H1 (cell line): ENCODE data around the gene BRPF3. TPM values are rescaled to one million over a fixed set of nuclear protein-coding genes. Genes with fewer than 3 reads are reported as not detected.

Experiments
- CTCF ChIA-PET: fragments of 300-600 bp; sonication (Branson Sonifier 250); formaldehyde crosslinking; loops from one replicate; lab custom pipeline; 2021; ENCODE audit not compliant: partially characterized antibody; lab: Charles Lee
- POLR2A ChIA-PET: fragments of 300-600 bp; sonication (Branson Sonifier 250); formaldehyde crosslinking; loops from one replicate; lab custom pipeline; 2021; ENCODE audit warnings: inconsistent platforms; ENCODE audit not compliant: partially characterized antibody; lab: Charles Lee
- DNase-seq, 2 experiments: peaks; one replicate each; pipeline versions ENCODE4 v3.0.0 to v3.0.0-alpha.2; 2010 to 2022; ENCODE audit warnings: low spot score in 2 of 2, low read depth in 1 of 2, mixed read lengths in 1 of 2
- FAIRE-seq: peaks from 2 replicates; lab custom pipeline; 2011; peaks lifted over from hg19 to GRCh38; lab: Jason Lieb, UNC
- H2AFZ ChIP-seq: 2 replicates; pipeline ENCODE4 v1.8.1; 2012; ENCODE audit warnings: low read length, inconsistent platforms
- H2AK5ac ChIP-seq: 2 replicates; pipeline ENCODE4 v1.6.1; 2013; ENCODE audit warnings: low read depth, low read length
- H2BK120ac ChIP-seq: replicated peaks from 2 replicates; pipeline ENCODE3; 2013; ENCODE audit warnings: low read depth, low read length, inconsistent platforms
- H2BK12ac ChIP-seq: 2 replicates; pipeline ENCODE4 v1.6.1; 2013; ENCODE audit warnings: low read depth, low read length
- H2BK15ac ChIP-seq: 2 replicates; pipeline ENCODE4 v1.6.1; 2013; ENCODE audit warnings: low read length
- H2BK20ac ChIP-seq: 2 replicates; pipeline ENCODE4 v1.6.1; 2013; ENCODE audit warnings: low read length
- H2BK5ac ChIP-seq: 2 replicates; pipeline ENCODE4 v1.6.1; 2013; ENCODE audit warnings: low read depth, low read length
- H3K14ac ChIP-seq: 2 replicates; pipeline ENCODE4 v1.6.1; 2013; ENCODE audit warnings: inconsistent platforms; ENCODE audit not compliant: insufficient read length
- H3K18ac ChIP-seq: 2 replicates; pipeline ENCODE4 v1.6.1; 2013; ENCODE audit warnings: low read length; ENCODE audit errors: extremely low read depth
- H3K23ac ChIP-seq: 2 replicates; pipeline ENCODE4 v1.6.1; 2013; ENCODE audit warnings: inconsistent platforms; ENCODE audit not compliant: insufficient read length
- H3K23me2 ChIP-seq: 2 replicates; pipeline ENCODE4 v1.6.1; 2013; ENCODE audit warnings: low read depth, low read length
- H3K27ac ChIP-seq: 2 replicates; pipeline ENCODE4 v1.6.1; 2011; ENCODE audit warnings: low read depth, low read length, inconsistent platforms
- H3K27me3 ChIP-seq, 4 experiments: replicated peaks in 1 of 4; 1 replicate in 1 of 4; 2 replicates in 3 of 4; pipeline versions ENCODE4 v1.6.1 to v1.8.1; 2011 to 2013; ENCODE audit warnings: low read length in 3 of 4, mild to moderate bottlenecking in 3 of 4, inconsistent platforms in 2 of 4, mixed read lengths in 2 of 4, moderate library complexity in 1 of 4; ENCODE audit not compliant: control insufficient read depth in 3 of 4, insufficient read depth in 3 of 4; ENCODE audit errors: extremely low read depth in 1 of 4
- H3K36me3 ChIP-seq, 4 experiments: 2 replicates each; pipeline versions ENCODE4 v1.6.1 to v1.8.1; 2011 to 2013; ENCODE audit warnings: mild to moderate bottlenecking in 4 of 4, low read length in 3 of 4, moderate library complexity in 2 of 4, control low read depth in 1 of 4, inconsistent platforms in 1 of 4; ENCODE audit not compliant: insufficient read depth in 4 of 4, control insufficient read depth in 2 of 4
- H3K4ac ChIP-seq: replicated peaks from 2 replicates; pipeline ENCODE3; 2013; ENCODE audit warnings: low read length, low read depth, mixed read lengths, inconsistent platforms; ENCODE audit not compliant: insufficient read length
- H3K4me1 ChIP-seq, 4 experiments: replicated peaks in 1 of 4; 1 replicate in 1 of 4; 2 replicates in 3 of 4; pipeline versions ENCODE4 v1.6.1 to v1.8.1; 2011 to 2013; ENCODE audit warnings: low read length in 3 of 4, inconsistent platforms in 2 of 4, mixed read lengths in 1 of 4; ENCODE audit not compliant: insufficient read depth in 4 of 4, control insufficient read depth in 3 of 4
- H3K4me2 ChIP-seq, 2 experiments: 2 replicates each; pipeline versions ENCODE4 v1.6.1 to v1.8.1; 2011 to 2013; ENCODE audit warnings: low read depth in 2 of 2, low read length in 2 of 2, control low read depth in 1 of 2, inconsistent platforms in 1 of 2, mild to moderate bottlenecking in 1 of 2; ENCODE audit not compliant: insufficient read depth in 1 of 2
- H3K4me3 ChIP-seq, 4 experiments: fragments of 200-600, 300-600 bp in 1 of 4; sonication (generic), shearing (Covaris generic), sonication (Bioruptor Twin) in 1 of 4; 2 replicates each; pipeline versions ENCODE4 v1.5.1 to v1.8.1; 2011 to 2016; ENCODE audit warnings: low read length in 4 of 4, low read depth in 3 of 4, control low read depth in 2 of 4, inconsistent platforms in 2 of 4, mild to moderate bottlenecking in 2 of 4, mixed read lengths in 1 of 4, moderate library complexity in 1 of 4; ENCODE audit not compliant: insufficient read depth in 2 of 4; ENCODE audit errors: extremely low read depth in 1 of 4
- H3K56ac ChIP-seq: replicated peaks from 2 replicates; pipeline ENCODE3; 2013; ENCODE audit warnings: low read depth, mild to moderate bottlenecking, mixed read lengths, low read length, inconsistent platforms; ENCODE audit not compliant: insufficient read length
- H3K79me1 ChIP-seq: 2 replicates; pipeline ENCODE4 v1.6.1; 2013; ENCODE audit warnings: low read depth, low read length, control low read depth
- H3K79me2 ChIP-seq, 2 experiments: 2 replicates each; pipeline versions ENCODE4 v1.6.1 to v1.8.1; 2012 to 2013; ENCODE audit warnings: low read length in 2 of 2, mild to moderate bottlenecking in 2 of 2, inconsistent platforms in 1 of 2; ENCODE audit not compliant: insufficient read depth in 2 of 2, control insufficient read depth in 1 of 2
- H3K9ac ChIP-seq, 4 experiments: replicated peaks in 1 of 4; 1 replicate in 1 of 4; 2 replicates in 3 of 4; pipeline versions ENCODE4 v1.6.1 to v1.8.1; 2011 to 2013; ENCODE audit warnings: low read depth in 3 of 4, low read length in 3 of 4, control low read depth in 2 of 4, mild to moderate bottlenecking in 2 of 4, moderate library complexity in 2 of 4, inconsistent platforms in 1 of 4; ENCODE audit errors: extremely low read depth in 1 of 4
- H3K9me3 ChIP-seq, 2 experiments: 2 replicates each; pipeline versions ENCODE4 v1.6.1 to v1.8.1; 2012 to 2013; ENCODE audit warnings: mild to moderate bottlenecking in 2 of 2, moderate library complexity in 2 of 2, control low read depth in 1 of 2, inconsistent platforms in 1 of 2, low read depth in 1 of 2, low read length in 1 of 2, mixed read lengths in 1 of 2; ENCODE audit not compliant: insufficient read depth in 2 of 2
- H4K20me1 ChIP-seq, 2 experiments: replicated peaks in 1 of 2; 2 replicates each; pipeline versions ENCODE3 to v1.8.1; 2011 to 2013; ENCODE audit warnings: inconsistent platforms in 2 of 2, low read length in 2 of 2, mild to moderate bottlenecking in 1 of 2; ENCODE audit not compliant: insufficient read depth in 2 of 2, control insufficient read depth in 1 of 2
- H4K5ac ChIP-seq: 2 replicates; pipeline ENCODE4 v1.6.1; 2013; ENCODE audit warnings: low read length, low read depth, mixed read lengths, inconsistent platforms; ENCODE audit not compliant: insufficient read length
- H4K8ac ChIP-seq: 2 replicates; pipeline ENCODE4 v1.8.0; 2013; ENCODE audit warnings: mild to moderate bottlenecking, moderate library complexity, low read length, inconsistent platforms; ENCODE audit not compliant: insufficient read depth; ENCODE audit errors: extremely low read depth
- H4K91ac ChIP-seq: replicated peaks from 2 replicates; pipeline ENCODE3; 2013; ENCODE audit warnings: low read length, mixed read lengths, inconsistent platforms; ENCODE audit not compliant: insufficient read length
- ASH2L ChIP-seq: fragments of 200-600, 300-600 bp; sonication (generic); IDR thresholded peaks from one replicate; pipeline ENCODE4 v1.7.1; 2017; ENCODE audit warnings: low read length
- CBX8 ChIP-seq: fragments of 300-800, 300-1000 bp; sonication (generic); IDR thresholded peaks from 2 replicates; pipeline ENCODE4 v1.7.1; 2016; ENCODE audit warnings: low read depth, low read length, borderline replicate concordance
- FOSL1 ChIP-seq: IDR thresholded peaks from 2 replicates; pipeline ENCODE4 v1.6.1; 2011; ENCODE audit warnings: mild to moderate bottlenecking, low read depth, low read length, moderate library complexity; ENCODE audit not compliant: insufficient read depth
- GTF2F1 ChIP-seq: IDR thresholded peaks from 2 replicates; pipeline ENCODE4 v1.6.1; 2012; ENCODE audit warnings: low read depth, low read length, improper control_type of control experiment, borderline replicate concordance
- HDAC2 ChIP-seq, 2 experiments: fragments of 300-600 bp in 1 of 2; sonication (generic) in 1 of 2; IDR thresholded peaks; 2 replicates each; pipeline ENCODE4 v1.6.1; 2011 to 2012; ENCODE audit warnings: low read depth in 2 of 2, low read length in 2 of 2, mild to moderate bottlenecking in 2 of 2, moderate library complexity in 2 of 2, borderline replicate concordance in 1 of 2, inconsistent platforms in 1 of 2
- JUN ChIP-seq: IDR thresholded peaks from 2 replicates; pipeline ENCODE4 v1.6.1; 2011; ENCODE audit warnings: low read depth, mild to moderate bottlenecking, improper control_type of control experiment, low read length
- NANOG ChIP-seq: IDR thresholded peaks from 2 replicates; pipeline ENCODE4 v1.6.1; 2011; ENCODE audit warnings: low read length, low read depth, mild to moderate bottlenecking, inconsistent platforms; ENCODE audit not compliant: insufficient read depth, poor library complexity, severe bottlenecking
- SP2 ChIP-seq: IDR thresholded peaks from 2 replicates; pipeline ENCODE4 v1.6.1; 2012; ENCODE audit warnings: mild to moderate bottlenecking, low read length, inconsistent platforms
- SP4 ChIP-seq: IDR thresholded peaks from 2 replicates; pipeline ENCODE4 v1.6.1; 2012; ENCODE audit warnings: low read length, inconsistent platforms
- SRF ChIP-seq: IDR thresholded peaks from 2 replicates; pipeline ENCODE4 v1.6.1; 2011; ENCODE audit warnings: mild to moderate bottlenecking, low read depth, low read length, moderate library complexity
- TAF1 ChIP-seq: IDR thresholded peaks from 2 replicates; pipeline ENCODE4 v1.6.1; 2011; ENCODE audit warnings: mild to moderate bottlenecking, low read depth, low read length
- WGBS, 2 experiments: shearing (Covaris generic) in 1 of 2; methylation state at CpG; one replicate each; pipeline versions ENCODE4 v1.1.6 to v1.1.7; 2013 to 2015; ENCODE audit warnings: low lambda C conversion rate in 2 of 2, mixed read lengths in 2 of 2, inconsistent platforms in 1 of 2, low coverage in 1 of 2, missing lambda C conversion rate in 1 of 2; ENCODE audit not compliant: insufficient replicate concordance in 2 of 2, insufficient coverage in 1 of 2, insufficient read length in 1 of 2; ENCODE audit errors: extremely low coverage in 1 of 2, missing lambda C conversion rate in 1 of 2; 5-methylcytosine and 5-hydroxymethylcytosine counted together
- polyA plus RNA-seq, 7 experiments: library from polyadenylated mRNA; depleted of rRNA in 3 of 7; stranded (reverse) in 5 of 7; unstranded in 2 of 7; fragments of >200 nt in 5 of 7; fragments of 200-250 nt in 2 of 7; gene quantifications; 1 replicate in 5 of 7; 2 replicates in 1 of 7; 4 replicates in 1 of 7; pipeline versions ENCODE4 v1.2.1 to v1.2.3, GENCODE V29; 2011 to 2013; ENCODE audit warnings: missing spikeins in 2 of 7, mixed read lengths in 2 of 7
- total RNA-seq: library from RNA; stranded (reverse); fragmentation: NEBNext Ultra II Directional; extraction: Animal tissue kit (Norgen Biotek cat#: 25700); gene quantifications from 2 replicates; pipeline ENCODE4 v1.2.1, GENCODE V29; 2021

BRPF3 gene
- total and polyA plus RNA-seq, 2 of the 8 experiments (the other 6 are each of a cell fraction or from before 2014, with no cell fraction given), result 26.0 to 37.5 TPM

DNA sequence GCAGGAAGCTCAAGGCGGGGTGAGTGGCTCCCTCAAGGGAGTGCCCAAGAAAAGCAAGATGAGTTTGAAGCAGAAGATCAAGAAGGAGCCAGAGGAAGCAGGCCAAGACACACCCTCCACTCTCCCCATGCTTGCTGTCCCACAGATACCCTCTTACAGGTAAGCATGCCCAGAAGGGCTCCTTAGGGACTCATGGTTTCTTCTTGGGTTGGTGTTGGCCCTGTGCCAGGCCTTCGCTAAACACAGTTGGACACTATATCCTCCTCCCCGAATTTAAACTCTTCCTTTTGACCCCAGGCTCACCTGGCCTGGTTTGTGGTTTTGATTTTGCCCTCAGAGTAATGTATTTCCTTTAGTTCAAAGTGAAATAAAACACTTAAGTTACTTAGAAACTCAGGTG is 5.1 kb downstream of the BRPF3 start:
- H3K18ac ChIP-seq, result no peak overlapping the region
- WGBS, 2 experiments, result 86% methylated on average over 3 of the region's 3 CpGs; no CpG with 5 or more reads in 1 of the 2 experiments
- no peak overlapping the region for H2AFZ ChIP-seq
- no peak overlapping the region for H2AK5ac ChIP-seq
- no peak overlapping the region for H3K4me2 ChIP-seq
- H3K4me3 ChIP-seq, result no peak overlapping the region
- H4K5ac ChIP-seq, result no peak overlapping the region
- peak overlapping the region in 1 of 4 experiments; percentile 25; a peak in 1 of 7 replicates for H3K9ac ChIP-seq
- H3K9me3 ChIP-seq, result no peaks in the 10 kb centered on the region
- H2BK20ac ChIP-seq, result no peak overlapping the region
- DNase-seq (no peak), FAIRE-seq (no peak)
- H3K79me1 ChIP-seq, result peaks cover 24% of the 10 kb centered on the region
- H3K23ac ChIP-seq, result no peak overlapping the region
- peaks cover 0 to 3% (median 1%) of the 10 kb centered on the region in 4 experiments; a peak in 3 of 7 replicates for H3K4me1 ChIP-seq
- peaks cover 0 to 13% of the 10 kb centered on the region in 2 experiments for H4K20me1 ChIP-seq
- H3K23me2 ChIP-seq, result peaks cover 2% of the 10 kb centered on the region; the same call in 1 of the 2 replicates
- no peak overlapping the region for H4K8ac ChIP-seq
- no peak overlapping the region for H4K91ac ChIP-seq
- no peak overlapping the region for H3K27ac ChIP-seq
- H3K27me3 ChIP-seq, result no peaks in the 10 kb centered on the region
- H2BK15ac ChIP-seq, result no peak overlapping the region
- no peak overlapping the region for H3K14ac ChIP-seq
- ChIA-PET CTCF (no interaction called here), POLR2A (no interaction called here)
- no peak overlapping the region for H2BK5ac ChIP-seq
- H3K56ac ChIP-seq, result no peak overlapping the region
- H3K36me3 ChIP-seq, result peaks cover 13 to 60% (median 37%) of the 10 kb centered on the region in 4 experiments
- no peak overlapping the region for H2BK120ac ChIP-seq
- H3K4ac ChIP-seq, result no peak overlapping the region
- no peak overlapping the region for H2BK12ac ChIP-seq
- H3K79me2 ChIP-seq, result peaks cover 0 to 69% of the 10 kb centered on the region in 2 experiments; a peak in 3 of 4 replicates
- TF ChIP-seq JUN (no peak), ASH2L (no peak), TAF1 (no peak), SRF (no peak), SP4 (no peak), HDAC2 (IDR thresholded peaks at IDR 0.05; ENCODE audit: borderline replicate concordance in 1 of 2, low read depth in 2 of 2, low read length in 2 of 2) (no peak), NANOG (no peak), FOSL1 (no peak), GTF2F1 (no peak), CBX8 (no peak), SP2 (no peak)
